ENCODE measurements around the gene FALEC. TPM values are rescaled to one million over a fixed set of nuclear protein-coding genes. Genes with fewer than 3 reads are reported as not detected.

Gene FALEC
- total RNA-seq, 2 experiments from 2014 or later: not detected

DNA sequence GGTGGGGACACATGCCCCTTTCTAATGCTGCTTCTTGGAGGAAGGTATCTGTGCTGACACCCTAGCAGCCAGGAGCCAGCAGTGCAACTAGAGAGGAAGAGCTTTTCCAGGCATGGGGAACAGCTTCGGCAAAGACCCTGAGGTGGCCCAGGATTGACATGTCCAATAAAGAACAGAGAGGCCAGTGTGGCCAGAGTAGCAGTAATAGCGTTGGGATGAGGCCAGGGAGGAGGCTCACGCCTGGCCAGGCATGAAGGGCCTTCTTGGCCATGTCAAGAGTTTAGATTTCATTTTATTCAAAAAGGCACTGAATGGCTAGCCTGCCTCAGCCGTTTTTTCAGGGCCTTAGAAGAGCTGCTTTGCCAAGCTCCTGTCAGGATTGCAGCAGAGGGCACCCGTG, 17.3 kb downstream of the FALEC start:
- no peak overlapping the region for H3K4me3 ChIP-seq (ENCODE audit: low read length)
- no peaks in the 10 kb centered on the region for H3K4me1 Mint-ChIP-seq (ENCODE audit: low read depth)
- no peak overlapping the region for H3K27ac Mint-ChIP-seq
- no peak for TF ChIP-seq CTCF (IDR thresholded peaks at IDR 0.05)
- ChIA-PET CTCF (interaction anchor here (1.0 to 2.2 kb wide), 9 partner anchors 11 to 277 kb away, joined by 3 to 11 read pairs (median 5); partner anchors contain the start of genes ENSA and FALEC), POLR2A (interaction anchor here (0.5 to 1.1 kb wide), 4 partner anchors 9 to 96 kb away, joined by 3 read pairs; partner anchors contain the start of genes ENSA and FALEC)
- intact Hi-C loops (cut with DNase I, micrococcal nuclease): loop anchor here (2.0 to 5.0 kb wide), 2 partner anchors 68 to 276 kb away; partner anchors contain the start of gene CA14 (in 1 of the 2)
- no peaks in the 10 kb centered on the region for H3K9me3 ChIP-seq (ENCODE audit: control insufficient read depth in 1 of 2, insufficient read depth in 1 of 2, low read length in 2 of 2)
- H3K4me3 Mint-ChIP-seq: no peak overlapping the region
- H3K27ac ChIP-seq (ENCODE audit: low read depth in 1 of 2, low read length in 2 of 2): no peak overlapping the region
- no peaks in the 10 kb centered on the region for H3K36me3 Mint-ChIP-seq (ENCODE audit: low read depth)
- ATAC-seq (ENCODE audit: poor library complexity) (no peak), DNase-seq (no peak)
- no peaks in the 10 kb centered on the region for H3K36me3 ChIP-seq (ENCODE audit: insufficient read depth, low read length)
- no peaks in the 10 kb centered on the region for H3K4me1 ChIP-seq (ENCODE audit: insufficient read depth, low read length)
- H3K27me3 Mint-ChIP-seq: no peaks in the 10 kb centered on the region
- H3K9me3 Mint-ChIP-seq: no peaks in the 10 kb centered on the region
- no peaks in the 10 kb centered on the region for H3K27me3 ChIP-seq (ENCODE audit: control insufficient read depth in 1 of 2, insufficient read depth in 2 of 2, low read length in 2 of 2)

DNA sequence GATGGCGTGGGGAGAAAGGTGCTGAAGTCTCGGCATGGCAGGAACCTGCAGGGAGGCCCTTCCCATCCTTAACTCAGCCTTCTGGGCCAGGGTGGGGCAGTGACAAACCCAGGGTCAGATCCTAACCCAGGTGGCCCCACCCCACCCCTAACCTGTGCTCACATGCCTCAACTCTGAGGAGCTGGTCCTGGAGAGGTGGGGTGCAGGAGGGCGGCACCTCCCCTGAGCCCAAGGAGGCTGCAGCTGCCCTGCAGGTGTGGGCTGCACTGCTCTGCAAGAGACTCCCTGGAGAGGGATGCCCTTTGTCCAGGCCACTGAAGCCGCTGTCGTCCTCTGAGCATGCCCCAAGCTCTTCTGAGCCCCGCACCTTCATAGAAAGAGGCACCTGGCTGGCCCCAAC, 18.4 kb downstream of the FALEC start:
- Mint-ChIP-seq H3K27ac (no peak overlapping the region), H3K4me1 (ENCODE audit: low read depth) (no peaks in the 10 kb centered on the region), H3K27me3 (no peaks in the 10 kb centered on the region), H3K4me3 (no peak overlapping the region), H3K36me3 (ENCODE audit: low read depth) (no peaks in the 10 kb centered on the region), H3K9me3 (no peaks in the 10 kb centered on the region)
- Histone ChIP-seq H3K4me3 (ENCODE audit: low read length) (no peak overlapping the region), H3K36me3 (ENCODE audit: insufficient read depth, low read length) (no peaks in the 10 kb centered on the region), H3K4me1 (ENCODE audit: insufficient read depth, low read length) (no peaks in the 10 kb centered on the region), H3K27ac (ENCODE audit: low read depth in 1 of 2, low read length in 2 of 2) (no peak overlapping the region), H3K9me3 (ENCODE audit: control insufficient read depth in 1 of 2, insufficient read depth in 1 of 2, low read length in 2 of 2) (no peaks in the 10 kb centered on the region), H3K27me3 (ENCODE audit: control insufficient read depth in 1 of 2, insufficient read depth in 2 of 2, low read length in 2 of 2) (no peaks in the 10 kb centered on the region)
- POLR2A ChIA-PET: no interaction called here
- no peak for ATAC-seq (ENCODE audit: poor library complexity)
- DNase-seq: no peak
- intact Hi-C loops (cut with DNase I, micrococcal nuclease): loop anchor here in 1 of 2 experiments (5.0 kb wide), 1 partner anchor 277 kb away; the partner anchor contains the start of gene CA14
- CTCF ChIA-PET: no interaction called here
- TF ChIP-seq CTCF (IDR thresholded peaks at IDR 0.05): no peak

GRCh38 chr1:150535511-150536287, 20.1 kb downstream of the FALEC start:
- no peaks in the 10 kb centered on the region for H3K4me1 ChIP-seq (ENCODE audit: insufficient read depth, low read length)
- POLR2A ChIA-PET: no interaction called here
- H3K27me3 ChIP-seq (ENCODE audit: control insufficient read depth in 1 of 2, insufficient read depth in 2 of 2, low read length in 2 of 2): no peaks in the 10 kb centered on the region
- no peak overlapping the region for H3K4me3 ChIP-seq (ENCODE audit: low read length)
- no peaks in the 10 kb centered on the region for H3K4me1 Mint-ChIP-seq (ENCODE audit: low read depth)
- H3K9me3 Mint-ChIP-seq: no peaks in the 10 kb centered on the region
- ATAC-seq (ENCODE audit: poor library complexity) (no peak), DNase-seq (no peak)
- H3K4me3 Mint-ChIP-seq: no peak overlapping the region
- no peaks in the 10 kb centered on the region for H3K27me3 Mint-ChIP-seq
- H3K27ac ChIP-seq (ENCODE audit: low read depth in 1 of 2, low read length in 2 of 2): no peak overlapping the region
- intact Hi-C loops (cut with DNase I, micrococcal nuclease): no loop called here
- no peak overlapping the region for H3K27ac Mint-ChIP-seq
- H3K36me3 ChIP-seq (ENCODE audit: insufficient read depth, low read length): no peaks in the 10 kb centered on the region
- CTCF ChIA-PET: no interaction called here
- H3K36me3 Mint-ChIP-seq (ENCODE audit: low read depth): no peaks in the 10 kb centered on the region
- H3K9me3 ChIP-seq (ENCODE audit: control insufficient read depth in 1 of 2, insufficient read depth in 1 of 2, low read length in 2 of 2): no peaks in the 10 kb centered on the region
- TF ChIP-seq CTCF (IDR thresholded peaks at IDR 0.05): no peak
